HG03280 (cell line): ENCODE results near the gene MMRN2.
"Not testable (repeated sequence)": the region's sequence is repeated elsewhere in the genome, so short reads cannot be mapped to it uniquely, and the experiment has no call there.

Experiments
- ATAC-seq: cut with Tn5 transposase; IDR thresholded peaks from one replicate; pipeline ENCODE4 v1.9.1; 2021; ENCODE audit warnings: mild to moderate bottlenecking, moderate library complexity; ENCODE audit not compliant: unreplicated experiment

Gene MMRN2

GRCh38 chr10:86941426-86941825, 16.0 kb downstream of the MMRN2 start:
- ATAC-seq: no peak

- no peak for ATAC-seq
Measured at GRCh38 chr10:86940677-86941076, 16.7 kb downstream of the MMRN2 start.

GRCh38 chr10:86940076-86940475, 17.3 kb downstream of the MMRN2 start:
- not testable (repeated sequence) for ATAC-seq

GRCh38 chr10:86938260-86938659, 19.2 kb downstream of the MMRN2 start:
- ATAC-seq: no peak

GRCh38 chr10:86937502-86938154, 19.8 kb downstream of the MMRN2 start:
- no peak for ATAC-seq

- ATAC-seq: no peak
Measured at GRCh38 chr10:86936661-86937501, 20.5 kb downstream of the MMRN2 start.

GRCh38 chr10:86934162-86934711, 23.2 kb downstream of the MMRN2 start:
- ATAC-seq: not testable (repeated sequence)

GRCh38 chr10:86932674-86933073, 24.7 kb downstream of the MMRN2 start:
- no peak for ATAC-seq

GRCh38 chr10:86931872-86932271, 25.5 kb downstream of the MMRN2 start:
- no peak for ATAC-seq

GRCh38 chr10:86929468-86930380, 27.7 kb downstream of the MMRN2 start:
- ATAC-seq: no peak

- ATAC-seq: no peak
Measured at GRCh38 chr10:86922553-86922961, 34.9 kb downstream of the MMRN2 start.

GRCh38 chr10:86918022-86918471, 39.4 kb downstream of the MMRN2 start:
- ATAC-seq: no peak

GRCh38 chr10:86914734-86915133, 42.7 kb downstream of the MMRN2 start:
- ATAC-seq: no peak

GRCh38 chr10:86905429-86905828, 52.0 kb downstream of the MMRN2 start:
- no peak for ATAC-seq

GRCh38 chr10:86904600-86904999, 52.8 kb downstream of the MMRN2 start:
- ATAC-seq: no peak

GRCh38 chr10:86900955-86901354, 56.5 kb downstream of the MMRN2 start:
- no peak for ATAC-seq

- no peak for ATAC-seq
Measured at GRCh38 chr10:86899670-86900276, 57.6 kb downstream of the MMRN2 start.

- no peak for ATAC-seq
Measured at GRCh38 chr10:86899132-86899531, 58.3 kb downstream of the MMRN2 start.

GRCh38 chr10:86898511-86898910, 58.9 kb downstream of the MMRN2 start:
- ATAC-seq: no peak

GRCh38 chr10:86889997-86890396, 67.4 kb downstream of the MMRN2 start:
- no peak for ATAC-seq
